ENCODE data around the gene PAPSS1.
A peak's percentile ranks its signal among the peaks of the same experiment; 100 is the strongest.

Gene PAPSS1

GRCh38 chr4:107742196-107742595 lies 22.2 kb upstream of the PAPSS1 start:
- no peak overlapping the region for H3K27ac ChIP-seq
- H3K36me3 ChIP-seq (replicated peaks) = no peaks in the 10 kb centered on the region
- TF ChIP-seq CTCF (IDR thresholded peaks at IDR 0.05; ENCODE audit: low read depth, low read length, missing control alignments) = no peak
- no peak for DNase-seq
- no peak overlapping the region for H3K4me3 ChIP-seq (ENCODE audit: low read depth, low read length)
- in situ Hi-C loops (cut with HindIII; ENCODE audit: low pct_ligation_motif_present, low sequenced_read_pairs) = no loop called here
- H3K27me3 ChIP-seq (replicated peaks) = no peaks in the 10 kb centered on the region

GRCh38 chr4:107740950-107741701 lies 21.1 kb upstream of the PAPSS1 start:
- TF ChIP-seq CTCF (IDR thresholded peaks at IDR 0.05; ENCODE audit: low read depth, low read length, missing control alignments) = no peak
- H3K36me3 ChIP-seq (replicated peaks) = no peaks in the 10 kb centered on the region
- in situ Hi-C loops (cut with HindIII; ENCODE audit: low pct_ligation_motif_present, low sequenced_read_pairs) = no loop called here
- H3K4me3 ChIP-seq (ENCODE audit: low read depth, low read length) = no peak overlapping the region
- peak overlapping the region; percentile 75 for H3K27ac ChIP-seq
- peak; percentile 77 for DNase-seq
- H3K27me3 ChIP-seq (replicated peaks) = no peaks in the 10 kb centered on the region

- H3K36me3 ChIP-seq (replicated peaks) = no peaks in the 10 kb centered on the region
- TF ChIP-seq CTCF (IDR thresholded peaks at IDR 0.05; ENCODE audit: low read depth, low read length, missing control alignments) = peak; percentile 52
- no peaks in the 10 kb centered on the region for H3K27me3 ChIP-seq (replicated peaks)
- in situ Hi-C loops (cut with HindIII; ENCODE audit: low pct_ligation_motif_present, low sequenced_read_pairs) = no loop called here
- H3K4me3 ChIP-seq (ENCODE audit: low read depth, low read length) = no peak overlapping the region
- peak overlapping the region; percentile 75 for H3K27ac ChIP-seq
- no peak for DNase-seq
These were observed 20.3 kb upstream of the PAPSS1 start for GRCh38 chr4:107740381-107740780.

- no peak for DNase-seq
- Histone ChIP-seq H3K27ac (no peak overlapping the region), H3K36me3 (replicated peaks) (no peaks in the 10 kb centered on the region), H3K27me3 (replicated peaks) (no peaks in the 10 kb centered on the region), H3K4me3 (ENCODE audit: low read depth, low read length) (no peak overlapping the region)
- in situ Hi-C loops (cut with HindIII; ENCODE audit: low pct_ligation_motif_present, low sequenced_read_pairs) = no loop called here
- TF ChIP-seq CTCF (IDR thresholded peaks at IDR 0.05; ENCODE audit: low read depth, low read length, missing control alignments) = no peak
These were observed 17.4 kb upstream of the PAPSS1 start for GRCh38 chr4:107737450-107737849.

- in situ Hi-C loops (cut with HindIII; ENCODE audit: low pct_ligation_motif_present, low sequenced_read_pairs) = no loop called here
- DNase-seq = no peak
- H3K27me3 ChIP-seq (replicated peaks) = no peaks in the 10 kb centered on the region
- no peaks in the 10 kb centered on the region for H3K36me3 ChIP-seq (replicated peaks)
- no peak overlapping the region for H3K27ac ChIP-seq
- TF ChIP-seq CTCF (IDR thresholded peaks at IDR 0.05; ENCODE audit: low read depth, low read length, missing control alignments) = peak; percentile 88
- no peak overlapping the region for H3K4me3 ChIP-seq (ENCODE audit: low read depth, low read length)
These were observed 17.0 kb upstream of the PAPSS1 start for GRCh38 chr4:107736924-107737448.
